BLaER1 (cell line): ENCODE results near the gene TRPV6.

Experiments
- H3K27ac ChIP-seq: shearing (Covaris generic); formaldehyde crosslinking; 2 replicates; pipeline ENCODE4 v1.8.1; 2022
- H3K27me3 ChIP-seq: shearing (Covaris generic); formaldehyde crosslinking; 2 replicates; pipeline ENCODE4 v1.8.1; 2022
- H3K36me3 ChIP-seq: shearing (Covaris generic); formaldehyde crosslinking; 2 replicates; pipeline ENCODE4 v1.8.1; 2022
- H3K4me1 ChIP-seq: shearing (Covaris generic); formaldehyde crosslinking; 2 replicates; pipeline ENCODE4 v1.8.1; 2022
- H3K4me2 ChIP-seq: shearing (Covaris generic); formaldehyde crosslinking; 2 replicates; pipeline ENCODE4 v1.8.1; 2022
- H3K4me3 ChIP-seq: shearing (Covaris generic); formaldehyde crosslinking; 2 replicates; pipeline ENCODE4 v1.8.1; 2022
- H3K9ac ChIP-seq: shearing (Covaris generic); formaldehyde crosslinking; 2 replicates; pipeline ENCODE4 v1.8.1; 2022
- H3K9me3 ChIP-seq: shearing (Covaris generic); formaldehyde crosslinking; 2 replicates; pipeline ENCODE4 v1.8.1; 2022
- H4K20me1 ChIP-seq: shearing (Covaris generic); formaldehyde crosslinking; 2 replicates; pipeline ENCODE4 v1.8.1; 2022
- Cebpa-rat ChIP-seq: shearing (Covaris generic); IDR thresholded peaks from 2 replicates; pipeline ENCODE4 v1.8.1; 2022

TRPV6 gene

GRCh38 chr7:142923391-142923790, 37.8 kb upstream of the TRPV6 start:
- no peak for TF ChIP-seq Cebpa-rat
- Histone ChIP-seq H3K4me3 (no peak overlapping the region), H3K9me3 (peaks cover 10% of the 10 kb centered on the region; the same call in 1 of the 2 replicates), H3K4me1 (peaks cover 50% of the 10 kb centered on the region), H3K4me2 (no peak overlapping the region), H4K20me1 (no peaks in the 10 kb centered on the region), H3K27me3 (no peaks in the 10 kb centered on the region), H3K27ac (no peak overlapping the region), H3K9ac (no peak overlapping the region), H3K36me3 (no peaks in the 10 kb centered on the region)

GRCh38 chr7:142919656-142920055, 34.1 kb upstream of the TRPV6 start:
- Histone ChIP-seq H3K9ac (no peak overlapping the region), H3K4me2 (no peak overlapping the region), H3K27ac (no peak overlapping the region), H3K9me3 (no peaks in the 10 kb centered on the region), H3K36me3 (no peaks in the 10 kb centered on the region), H3K4me1 (peaks cover 18% of the 10 kb centered on the region), H3K27me3 (no peaks in the 10 kb centered on the region), H3K4me3 (no peak overlapping the region), H4K20me1 (no peaks in the 10 kb centered on the region)
- TF ChIP-seq Cebpa-rat = no peak

- Histone ChIP-seq H3K9me3 (no peaks in the 10 kb centered on the region), H4K20me1 (no peaks in the 10 kb centered on the region), H3K4me3 (no peak overlapping the region), H3K4me2 (no peak overlapping the region), H3K27me3 (no peaks in the 10 kb centered on the region), H3K36me3 (no peaks in the 10 kb centered on the region), H3K27ac (no peak overlapping the region), H3K9ac (no peak overlapping the region), H3K4me1 (peaks cover 17% of the 10 kb centered on the region)
- TF ChIP-seq Cebpa-rat = no peak
Observed at GRCh38 chr7:142918901-142919300, 33.4 kb upstream of the TRPV6 start.

GRCh38 chr7:142917447-142917846, 31.9 kb upstream of the TRPV6 start:
- H3K4me1 ChIP-seq = peaks cover 5% of the 10 kb centered on the region
- H4K20me1 ChIP-seq = no peaks in the 10 kb centered on the region
- H3K4me2 ChIP-seq = no peak overlapping the region
- H3K27me3 ChIP-seq = no peaks in the 10 kb centered on the region
- H3K9me3 ChIP-seq = no peaks in the 10 kb centered on the region
- H3K36me3 ChIP-seq = no peaks in the 10 kb centered on the region
- TF ChIP-seq Cebpa-rat = no peak
- H3K9ac ChIP-seq = no peak overlapping the region
- no peak overlapping the region for H3K27ac ChIP-seq
- no peak overlapping the region for H3K4me3 ChIP-seq

- H4K20me1 ChIP-seq = no peaks in the 10 kb centered on the region
- H3K9ac ChIP-seq = no peak overlapping the region
- H3K4me3 ChIP-seq = no peak overlapping the region
- H3K4me2 ChIP-seq = 0 out of 2 replicates have a peak overlapping the region, but pooled peaks have one; percentile 5
- no peaks in the 10 kb centered on the region for H3K27me3 ChIP-seq
- no peaks in the 10 kb centered on the region for H3K9me3 ChIP-seq
- H3K4me1 ChIP-seq = peaks cover 5% of the 10 kb centered on the region
- TF ChIP-seq Cebpa-rat = no peak
- H3K27ac ChIP-seq = no peak overlapping the region
- H3K36me3 ChIP-seq = no peaks in the 10 kb centered on the region
Observed at GRCh38 chr7:142916508-142916907, 31.0 kb upstream of the TRPV6 start.

- Histone ChIP-seq H3K27me3 (no peaks in the 10 kb centered on the region), H3K36me3 (no peaks in the 10 kb centered on the region), H3K27ac (no peak overlapping the region), H3K4me1 (peaks cover 5% of the 10 kb centered on the region), H3K4me2 (no peak overlapping the region), H3K4me3 (no peak overlapping the region), H3K9ac (no peak overlapping the region), H4K20me1 (no peaks in the 10 kb centered on the region), H3K9me3 (no peaks in the 10 kb centered on the region)
- no peak for TF ChIP-seq Cebpa-rat
Observed at GRCh38 chr7:142915315-142915714, 29.8 kb upstream of the TRPV6 start.

- Histone ChIP-seq H3K27me3 (no peaks in the 10 kb centered on the region), H4K20me1 (no peaks in the 10 kb centered on the region), H3K27ac (no peak overlapping the region), H3K36me3 (no peaks in the 10 kb centered on the region), H3K9ac (no peak overlapping the region), H3K4me3 (no peak overlapping the region), H3K9me3 (no peaks in the 10 kb centered on the region), H3K4me1 (peaks cover 5% of the 10 kb centered on the region), H3K4me2 (no peak overlapping the region)
- no peak for TF ChIP-seq Cebpa-rat
Observed at GRCh38 chr7:142914121-142914520, 28.6 kb upstream of the TRPV6 start.

- no peak overlapping the region for H3K4me3 ChIP-seq
Observed at GRCh38 chr7:142913566-142913965, 28.0 kb upstream of the TRPV6 start.

GRCh38 chr7:142913051-142913450, 27.5 kb upstream of the TRPV6 start:
- H3K9ac ChIP-seq = no peak overlapping the region
- H3K27me3 ChIP-seq = no peaks in the 10 kb centered on the region
- H3K4me2 ChIP-seq = no peak overlapping the region
- no peaks in the 10 kb centered on the region for H3K9me3 ChIP-seq
- H3K27ac ChIP-seq = no peak overlapping the region
- H3K4me1 ChIP-seq = peaks cover 5% of the 10 kb centered on the region
- no peak for TF ChIP-seq Cebpa-rat
- no peaks in the 10 kb centered on the region for H4K20me1 ChIP-seq
- H3K36me3 ChIP-seq = no peaks in the 10 kb centered on the region
- no peak overlapping the region for H3K4me3 ChIP-seq

More at GRCh38 chr7:142913566-142913965, 28.0 kb upstream of the TRPV6 start:
- H3K36me3 ChIP-seq = no peaks in the 10 kb centered on the region
- H3K27me3 ChIP-seq = no peaks in the 10 kb centered on the region
- H3K27ac ChIP-seq = no peak overlapping the region
- H4K20me1 ChIP-seq = no peaks in the 10 kb centered on the region
- H3K9me3 ChIP-seq = no peaks in the 10 kb centered on the region
- no peak for TF ChIP-seq Cebpa-rat
- no peak overlapping the region for H3K9ac ChIP-seq
- H3K4me2 ChIP-seq = no peak overlapping the region
- H3K4me1 ChIP-seq = peaks cover 5% of the 10 kb centered on the region

- Histone ChIP-seq H3K9ac (no peak overlapping the region), H3K27me3 (no peaks in the 10 kb centered on the region), H3K4me2 (no peak overlapping the region), H3K27ac (no peak overlapping the region), H4K20me1 (no peaks in the 10 kb centered on the region), H3K9me3 (peaks cover 11% of the 10 kb centered on the region), H3K4me1 (no peaks in the 10 kb centered on the region), H3K36me3 (no peaks in the 10 kb centered on the region), H3K4me3 (no peak overlapping the region)
- TF ChIP-seq Cebpa-rat = no peak
Observed at GRCh38 chr7:142910481-142910880, 24.9 kb upstream of the TRPV6 start.

GRCh38 chr7:142910031-142910433, 24.5 kb upstream of the TRPV6 start:
- Histone ChIP-seq H3K4me3 (no peak overlapping the region), H3K4me1 (no peaks in the 10 kb centered on the region), H3K4me2 (no peak overlapping the region), H4K20me1 (no peaks in the 10 kb centered on the region), H3K27me3 (no peaks in the 10 kb centered on the region), H3K9me3 (peaks cover 15% of the 10 kb centered on the region), H3K9ac (no peak overlapping the region), H3K27ac (no peak overlapping the region), H3K36me3 (no peaks in the 10 kb centered on the region)
- no peak for TF ChIP-seq Cebpa-rat
